SW480 (cell line): Measurements from ENCODE around the gene SH2D7.

Experiments used
- DNase-seq: peaks from one replicate; pipeline ENCODE4 v3.0.0-alpha.2; 2016; ENCODE audit warnings: low spot score

Gene SH2D7

GRCh38 chr15:78061963-78062427 lies 30.4 kb upstream of the SH2D7 start:
- peak; percentile 42 for DNase-seq

GRCh38 chr15:78063217-78063616 lies 29.1 kb upstream of the SH2D7 start:
- DNase-seq, result no peak

GRCh38 chr15:78063970-78064385 lies 28.4 kb upstream of the SH2D7 start:
- DNase-seq, result no peak

GRCh38 chr15:78064544-78064943 lies 27.8 kb upstream of the SH2D7 start:
- DNase-seq, result no peak

- peak; percentile 99 for DNase-seq
Measured at GRCh38 chr15:78065284-78065872, 27.0 kb upstream of the SH2D7 start.

- no peak for DNase-seq
Measured at GRCh38 chr15:78065973-78066946, 26.1 kb upstream of the SH2D7 start.

- no peak for DNase-seq
Measured at GRCh38 chr15:78067328-78068228, 24.8 kb upstream of the SH2D7 start.

- DNase-seq, result no peak
Measured at GRCh38 chr15:78069052-78069414, 23.3 kb upstream of the SH2D7 start.

- no peak for DNase-seq
Measured at GRCh38 chr15:78069462-78070029, 22.8 kb upstream of the SH2D7 start.

- DNase-seq, result no peak
Measured at GRCh38 chr15:78070049-78070700, 22.2 kb upstream of the SH2D7 start.

- DNase-seq, result no peak
Measured at GRCh38 chr15:78071383-78071782, 21.0 kb upstream of the SH2D7 start.

- DNase-seq, result no peak
Measured at GRCh38 chr15:78072080-78072892, 20.1 kb upstream of the SH2D7 start.

GRCh38 chr15:78073046-78073787 lies 19.1 kb upstream of the SH2D7 start:
- no peak for DNase-seq

- DNase-seq, result peak; percentile 72
Measured at GRCh38 chr15:78075490-78076230, 16.7 kb upstream of the SH2D7 start.

GRCh38 chr15:78076231-78077052 lies 15.9 kb upstream of the SH2D7 start:
- no peak for DNase-seq

- DNase-seq, result peak; percentile 57
Measured at GRCh38 chr15:78077053-78077870, 15.1 kb upstream of the SH2D7 start, which contains the start of gene TBC1D2B. TBC1D2B (minus strand) TSS chr15:78077711; CDS start chr15:78077652, 59 bp downstream.

- no peak for DNase-seq
Measured at GRCh38 chr15:78077871-78078210, 14.5 kb upstream of the SH2D7 start.
